Mesenchymal stem cell (in vitro differentiated cells and primary cell): ENCODE data around the gene PDE3B.
A peak's percentile ranks its signal among the peaks of the same experiment; 100 is the strongest.

Source experiments
- DNase-seq: peaks from one replicate; pipeline ENCODE4 v3.0.0-alpha.2; 2013
- H2AFZ ChIP-seq: one replicate; pipeline ENCODE4 v1.6.1; 2013; ENCODE audit warnings: low read depth, mild to moderate bottlenecking, control low read depth, inconsistent platforms, low read length, moderate library complexity
- H2AK5ac ChIP-seq: 2 replicates; pipeline ENCODE4 v1.6.1; 2013; ENCODE audit warnings: low read length, moderate library complexity, mild to moderate bottlenecking, inconsistent platforms; ENCODE audit not compliant: severe bottlenecking
- H2BK120ac ChIP-seq: one replicate; pipeline ENCODE4 v1.6.1; 2013; ENCODE audit warnings: low read depth, mild to moderate bottlenecking, inconsistent platforms, low read length, moderate library complexity
- H2BK12ac ChIP-seq, 2 experiments: one replicate each; pipeline ENCODE4 v1.6.1; 2013; ENCODE audit warnings: inconsistent platforms in 2 of 2, low read length in 2 of 2, mild to moderate bottlenecking in 2 of 2, moderate library complexity in 2 of 2, control low read depth in 1 of 2
- H2BK15ac ChIP-seq: one replicate; pipeline ENCODE4 v1.6.1; 2013; ENCODE audit warnings: mild to moderate bottlenecking, low read depth, inconsistent platforms; ENCODE audit not compliant: poor library complexity, severe bottlenecking
- H2BK5ac ChIP-seq: 2 replicates; pipeline ENCODE4 v1.6.1; 2013; ENCODE audit warnings: low read depth, mild to moderate bottlenecking, low read length, control low read depth, inconsistent platforms; ENCODE audit not compliant: poor library complexity, severe bottlenecking
- H3K14ac ChIP-seq, 2 experiments: one replicate each; pipeline ENCODE4 v1.6.1; 2013; ENCODE audit warnings: inconsistent platforms in 2 of 2, low read length in 2 of 2, control low read depth in 1 of 2, mild to moderate bottlenecking in 1 of 2, moderate library complexity in 1 of 2
- H3K18ac ChIP-seq, 2 experiments: one replicate each; pipeline ENCODE4 v1.6.1; 2013; ENCODE audit warnings: inconsistent platforms in 2 of 2, low read length in 2 of 2, control low read depth in 1 of 2, low read depth in 1 of 2, mild to moderate bottlenecking in 1 of 2
- H3K23ac ChIP-seq, 2 experiments: one replicate each; pipeline ENCODE4 v1.6.1; 2013; ENCODE audit warnings: inconsistent platforms in 2 of 2, low read length in 2 of 2, mild to moderate bottlenecking in 2 of 2, moderate library complexity in 2 of 2, control low read depth in 1 of 2
- H3K27ac ChIP-seq: 2 replicates; pipeline ENCODE4 v1.5.1; 2013; ENCODE audit warnings: mild to moderate bottlenecking, moderate library complexity, low read length, control low read depth, inconsistent platforms; ENCODE audit not compliant: poor library complexity, severe bottlenecking
- H3K27me3 ChIP-seq, 2 experiments: 2 replicates each; pipeline versions ENCODE4 v1.6.1 to v1.7.0; 2013; ENCODE audit warnings: low read length in 2 of 2, mild to moderate bottlenecking in 2 of 2, moderate library complexity in 2 of 2, control low read depth in 1 of 2, inconsistent platforms in 1 of 2; ENCODE audit not compliant: control insufficient read depth in 1 of 2, insufficient read depth in 1 of 2
- H3K36me3 ChIP-seq, 2 experiments: 2 replicates each; pipeline versions ENCODE4 v1.6.1 to v1.7.0; 2013; ENCODE audit warnings: low read length in 2 of 2, control low read depth in 1 of 2, inconsistent platforms in 1 of 2, low read depth in 1 of 2, mild to moderate bottlenecking in 1 of 2; ENCODE audit not compliant: insufficient read depth in 2 of 2, control insufficient read depth in 1 of 2
- H3K4ac ChIP-seq, 2 experiments: one replicate each; pipeline ENCODE4 v1.6.1; 2013; ENCODE audit warnings: inconsistent platforms in 2 of 2, low read length in 2 of 2, mild to moderate bottlenecking in 2 of 2, moderate library complexity in 2 of 2, control low read depth in 1 of 2, low read depth in 1 of 2
- H3K4me1 ChIP-seq: 2 replicates; pipeline ENCODE4 v1.6.1; 2013; ENCODE audit warnings: low read depth, low read length, control low read depth; ENCODE audit not compliant: control insufficient read depth, insufficient read depth
- H3K4me2 ChIP-seq: 2 replicates; pipeline ENCODE4 v1.6.1; 2013; ENCODE audit warnings: low read length, mild to moderate bottlenecking, inconsistent platforms; ENCODE audit not compliant: poor library complexity, severe bottlenecking
- H3K4me3 ChIP-seq, 2 experiments: 2 replicates each; pipeline versions ENCODE4 v1.5.1 to v1.7.0; 2013; ENCODE audit warnings: low read length in 2 of 2, mild to moderate bottlenecking in 2 of 2, control low read depth in 1 of 2, low read depth in 1 of 2; ENCODE audit not compliant: insufficient read depth in 1 of 2
- H3K79me1 ChIP-seq: replicated peaks from 2 replicates; pipeline ENCODE4 v1.6.1; 2013; ENCODE audit warnings: mild to moderate bottlenecking, control low read depth, low read length, inconsistent platforms; ENCODE audit not compliant: poor library complexity, severe bottlenecking
- H3K9ac ChIP-seq: 2 replicates; pipeline ENCODE4 v1.7.0; 2013; ENCODE audit warnings: mild to moderate bottlenecking, low read length, moderate library complexity
- H3K9me3 ChIP-seq: 2 replicates; pipeline ENCODE4 v1.7.0; 2013; ENCODE audit warnings: mild to moderate bottlenecking, low read length; ENCODE audit not compliant: control insufficient read depth
- H4K8ac ChIP-seq: one replicate; pipeline ENCODE4 v1.6.1; 2013; ENCODE audit warnings: inconsistent platforms, mild to moderate bottlenecking, low read length, moderate library complexity
- H4K91ac ChIP-seq: one replicate; pipeline ENCODE4 v1.6.1; 2013; ENCODE audit warnings: mild to moderate bottlenecking, low read length, inconsistent platforms
- WGBS: methylation state at CpG from one replicate; pipeline ENCODE4 v1.1.7; 2013; ENCODE audit warnings: mixed read lengths; 5-methylcytosine and 5-hydroxymethylcytosine counted together

Gene PDE3B

DNA sequence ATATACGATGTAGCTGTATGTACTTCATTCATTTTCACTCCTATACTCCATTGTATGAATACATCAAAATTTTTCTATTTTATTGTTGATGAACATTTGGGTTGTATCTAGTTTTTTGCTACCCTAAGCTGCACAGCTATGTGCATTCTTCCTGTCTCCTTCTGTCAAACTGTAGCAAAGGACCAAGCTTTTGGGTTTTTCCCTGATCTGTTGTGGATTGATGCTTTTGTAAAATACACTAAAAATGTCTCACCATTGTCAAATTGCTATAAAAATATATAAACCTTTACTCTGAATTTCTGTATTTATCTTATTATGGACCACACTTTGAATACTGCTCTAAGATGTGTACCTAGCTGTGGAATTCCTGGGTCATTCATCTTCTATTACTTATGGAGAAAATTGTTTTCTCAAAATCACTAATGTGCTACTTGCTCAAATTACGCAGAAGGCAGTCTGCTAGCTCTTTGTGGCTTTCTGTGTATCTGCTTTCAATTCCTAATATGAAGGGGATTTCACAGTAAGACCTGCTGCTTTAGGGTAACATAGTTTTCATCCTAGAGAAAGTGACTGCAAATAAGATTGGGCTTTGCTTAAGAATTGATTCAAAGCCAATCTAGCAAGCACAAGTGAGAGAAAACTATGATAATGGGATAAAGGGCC lies 125.1 kb downstream of the PDE3B start:
- H2AFZ ChIP-seq, result no peak overlapping the region
- H3K4me3 ChIP-seq, result no peak overlapping the region
- H3K27me3 ChIP-seq, result no peaks in the 10 kb centered on the region
- no peak overlapping the region for H3K14ac ChIP-seq
- no peak overlapping the region for H2BK5ac ChIP-seq
- H2AK5ac ChIP-seq, result no peak overlapping the region
- no peaks in the 10 kb centered on the region for H3K36me3 ChIP-seq
- no peak overlapping the region for H3K27ac ChIP-seq
- no peaks in the 10 kb centered on the region for H3K4me1 ChIP-seq
- H2BK120ac ChIP-seq, result no peak overlapping the region
- WGBS, result 88% methylated on average over 1 of the region's 2 CpGs
- H4K91ac ChIP-seq, result no peak overlapping the region
- H3K79me1 ChIP-seq, result no peaks in the 10 kb centered on the region
- H3K9me3 ChIP-seq, result no peaks in the 10 kb centered on the region
- no peak overlapping the region for H3K23ac ChIP-seq
- no peak for DNase-seq
- H2BK15ac ChIP-seq, result no peak overlapping the region
- no peak overlapping the region for H2BK12ac ChIP-seq
- H3K18ac ChIP-seq, result no peak overlapping the region
- H3K9ac ChIP-seq, result no peak overlapping the region
- H4K8ac ChIP-seq, result no peak overlapping the region
- H3K4ac ChIP-seq, result no peak overlapping the region
- no peak overlapping the region for H3K4me2 ChIP-seq

DNA sequence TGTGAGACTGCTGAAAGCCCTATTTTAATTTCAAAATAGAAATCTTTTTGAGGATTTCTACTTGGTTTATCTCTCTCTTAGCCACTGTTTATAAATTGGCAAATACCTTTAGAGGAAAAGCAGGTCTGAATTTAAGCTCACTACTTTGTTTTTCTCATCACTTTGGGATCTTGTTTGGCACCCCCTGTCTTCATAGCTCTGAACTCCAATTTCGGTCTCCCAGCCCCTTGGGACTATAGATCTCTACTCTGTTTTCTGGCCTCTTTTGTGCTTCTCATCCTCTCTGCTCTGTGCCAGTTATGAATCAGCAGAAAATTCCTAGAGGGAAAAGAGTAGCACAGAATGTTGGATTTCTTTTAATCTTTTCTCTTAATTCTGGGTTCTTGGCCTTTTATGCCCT lies 130.2 kb downstream of the PDE3B start:
- Histone ChIP-seq H2BK15ac (no peak overlapping the region), H3K9me3 (no peaks in the 10 kb centered on the region), H3K18ac (no peak overlapping the region), H3K9ac (no peak overlapping the region), H2BK120ac (no peak overlapping the region), H3K14ac (no peak overlapping the region), H4K8ac (no peak overlapping the region), H2AFZ (no peak overlapping the region), H2AK5ac (no peak overlapping the region), H3K4me1 (no peaks in the 10 kb centered on the region), H3K27me3 (no peaks in the 10 kb centered on the region), H3K27ac (no peak overlapping the region), H3K4me3 (no peak overlapping the region), H3K4ac (no peak overlapping the region), H2BK5ac (no peak overlapping the region), H3K23ac (no peak overlapping the region), H3K36me3 (no peaks in the 10 kb centered on the region), H4K91ac (no peak overlapping the region), H2BK12ac (no peak overlapping the region), H3K79me1 (no peaks in the 10 kb centered on the region), H3K4me2 (no peak overlapping the region)
- 0% methylated on average over 1 of the region's 1 CpG for WGBS
- DNase-seq, result peak; percentile 10

DNA sequence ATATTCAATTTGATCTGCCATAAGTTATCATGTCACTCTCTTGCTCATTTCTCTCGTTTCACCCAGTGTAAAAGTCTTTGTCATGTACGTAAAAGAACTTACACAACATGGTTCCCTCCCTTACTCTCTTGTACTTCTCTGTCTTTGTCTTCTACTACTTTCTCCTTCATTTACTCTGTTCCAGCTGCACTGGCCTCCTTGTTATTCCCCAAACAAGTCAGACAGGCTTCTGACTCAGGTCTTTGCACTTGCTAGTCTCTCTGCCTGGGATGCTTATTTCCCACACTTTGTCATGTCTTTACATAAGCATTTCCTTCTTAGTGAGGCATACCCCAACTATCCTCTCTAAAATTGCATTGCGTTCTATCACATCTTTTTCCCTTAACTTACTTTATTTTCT lies 131.1 kb downstream of the PDE3B start:
- H3K14ac ChIP-seq, result no peak overlapping the region
- no peak for DNase-seq
- no peaks in the 10 kb centered on the region for H3K4me1 ChIP-seq
- no peak overlapping the region for H3K23ac ChIP-seq
- H2AK5ac ChIP-seq, result no peak overlapping the region
- no peak overlapping the region for H2AFZ ChIP-seq
- no peak overlapping the region for H3K4me3 ChIP-seq
- H2BK15ac ChIP-seq, result no peak overlapping the region
- H3K36me3 ChIP-seq, result no peaks in the 10 kb centered on the region
- no peak overlapping the region for H3K27ac ChIP-seq
- no peaks in the 10 kb centered on the region for H3K9me3 ChIP-seq
- no peak overlapping the region for H4K91ac ChIP-seq
- WGBS, result 89% methylated on average over 3 of the region's 3 CpGs
- no peak overlapping the region for H4K8ac ChIP-seq
- no peak overlapping the region for H3K4me2 ChIP-seq
- H3K9ac ChIP-seq, result no peak overlapping the region
- H2BK120ac ChIP-seq, result no peak overlapping the region
- no peak overlapping the region for H2BK12ac ChIP-seq
- H3K79me1 ChIP-seq, result no peaks in the 10 kb centered on the region
- H3K27me3 ChIP-seq, result no peaks in the 10 kb centered on the region
- H2BK5ac ChIP-seq, result no peak overlapping the region
- no peak overlapping the region for H3K18ac ChIP-seq
- H3K4ac ChIP-seq, result no peak overlapping the region

DNA sequence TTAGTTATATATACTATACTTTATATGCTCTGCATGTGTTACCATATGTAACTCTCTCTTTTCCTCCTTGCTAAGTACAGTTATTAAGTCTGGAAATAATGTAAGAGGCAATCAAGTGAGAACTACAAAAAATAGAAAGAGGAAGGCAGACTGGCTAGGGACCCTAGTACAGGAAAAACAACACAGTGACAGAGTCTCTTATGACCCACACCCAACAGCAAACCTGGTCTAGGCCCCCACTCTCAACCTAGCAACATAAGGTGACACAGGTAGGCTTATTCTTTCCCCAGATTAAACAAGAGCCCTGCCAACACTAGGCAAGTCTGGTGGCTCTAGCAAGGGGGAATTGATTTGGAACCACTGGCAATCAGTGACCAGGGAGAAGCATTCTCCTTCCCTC lies 132.3 kb downstream of the PDE3B start:
- no peak overlapping the region for H3K14ac ChIP-seq
- no peak overlapping the region for H3K4me2 ChIP-seq
- H3K36me3 ChIP-seq, result no peaks in the 10 kb centered on the region
- no peak overlapping the region for H3K4me3 ChIP-seq
- H3K27ac ChIP-seq, result no peak overlapping the region
- no peaks in the 10 kb centered on the region for H3K4me1 ChIP-seq
- no peak overlapping the region for H2BK12ac ChIP-seq
- H3K18ac ChIP-seq, result no peak overlapping the region
- DNase-seq, result no peak
- no peak overlapping the region for H2BK5ac ChIP-seq
- H3K4ac ChIP-seq, result no peak overlapping the region
- no peaks in the 10 kb centered on the region for H3K79me1 ChIP-seq
- no peak overlapping the region for H4K8ac ChIP-seq
- H2AFZ ChIP-seq, result no peak overlapping the region
- no peaks in the 10 kb centered on the region for H3K27me3 ChIP-seq
- H2AK5ac ChIP-seq, result no peak overlapping the region
- H3K9ac ChIP-seq, result no peak overlapping the region
- H3K9me3 ChIP-seq, result no peaks in the 10 kb centered on the region
- H2BK15ac ChIP-seq, result no peak overlapping the region
- H3K23ac ChIP-seq, result no peak overlapping the region
- no peak overlapping the region for H2BK120ac ChIP-seq
- H4K91ac ChIP-seq, result no peak overlapping the region
